OCI-LY1 (cell line): ENCODE measurements around the gene SPRY1.

Experiments
- EZH2 ChIP-seq: fragments of 200-600 bp; sonication (generic), shearing (Covaris generic); IDR thresholded peaks from 2 replicates; pipeline ENCODE4 v1.8.0; 2017; ENCODE audit warnings: borderline replicate concordance, mixed run types, mild to moderate bottlenecking, antibody characterized with exemption, low read length, moderate library complexity, mixed read lengths
- TF ChIP-seq, protein P1 (sequence below): fragments of 200-600 bp; sonication (generic), shearing (Covaris generic); IDR thresholded peaks from 2 replicates; pipeline ENCODE4 v1.5.1; 2017; ENCODE audit warnings: mild to moderate bottlenecking, antibody characterized with exemption, low read length, moderate library complexity, mixed read lengths

DNA sequence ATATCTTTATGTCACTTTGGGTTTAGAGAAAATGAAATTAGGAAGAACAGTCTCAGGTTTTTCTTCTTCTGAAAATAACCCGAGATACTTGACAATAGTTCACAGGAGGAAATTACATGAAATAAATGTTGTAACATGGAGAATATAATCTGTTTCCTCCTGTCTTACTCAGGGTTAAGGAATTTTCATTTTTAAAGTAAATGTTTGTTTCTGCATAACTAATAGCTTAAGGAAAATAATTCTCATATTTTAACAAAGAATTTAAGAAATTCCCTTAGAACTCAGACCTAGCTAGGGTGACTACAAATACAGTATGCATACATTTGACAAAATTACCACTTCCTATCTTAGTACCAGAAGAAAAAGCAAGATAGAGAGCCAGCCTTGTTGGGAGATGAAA lies 17.2 kb upstream of the SPRY1 start:
- TF ChIP-seq, protein P1, sequence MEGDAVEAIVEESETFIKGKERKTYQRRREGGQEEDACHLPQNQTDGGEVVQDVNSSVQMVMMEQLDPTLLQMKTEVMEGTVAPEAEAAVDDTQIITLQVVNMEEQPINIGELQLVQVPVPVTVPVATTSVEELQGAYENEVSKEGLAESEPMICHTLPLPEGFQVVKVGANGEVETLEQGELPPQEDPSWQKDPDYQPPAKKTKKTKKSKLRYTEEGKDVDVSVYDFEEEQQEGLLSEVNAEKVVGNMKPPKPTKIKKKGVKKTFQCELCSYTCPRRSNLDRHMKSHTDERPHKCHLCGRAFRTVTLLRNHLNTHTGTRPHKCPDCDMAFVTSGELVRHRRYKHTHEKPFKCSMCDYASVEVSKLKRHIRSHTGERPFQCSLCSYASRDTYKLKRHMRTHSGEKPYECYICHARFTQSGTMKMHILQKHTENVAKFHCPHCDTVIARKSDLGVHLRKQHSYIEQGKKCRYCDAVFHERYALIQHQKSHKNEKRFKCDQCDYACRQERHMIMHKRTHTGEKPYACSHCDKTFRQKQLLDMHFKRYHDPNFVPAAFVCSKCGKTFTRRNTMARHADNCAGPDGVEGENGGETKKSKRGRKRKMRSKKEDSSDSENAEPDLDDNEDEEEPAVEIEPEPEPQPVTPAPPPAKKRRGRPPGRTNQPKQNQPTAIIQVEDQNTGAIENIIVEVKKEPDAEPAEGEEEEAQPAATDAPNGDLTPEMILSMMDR, result no peak
- TF ChIP-seq EZH2, result no peak
